Muscle of leg (tissue), 11 donors: ENCODE data around the gene BCL2L2. TPM values are rescaled to one million over a fixed set of nuclear protein-coding genes. Genes with fewer than 3 reads are reported as not detected.
"Not testable (repeated sequence)": the region's sequence is repeated elsewhere in the genome, so short reads cannot be mapped to it uniquely, and the experiment has no call there.

ENCODE experiments used
- DNase-seq: peaks from one replicate; pipeline ENCODE4 v3.0.0; 2013
- H3K27ac ChIP-seq: one replicate; pipeline ENCODE4 v1.5.1; 2013; ENCODE audit warnings: mild to moderate bottlenecking, low read length, control low read depth
- H3K27me3 ChIP-seq: one replicate; pipeline ENCODE4 v1.6.1; 2013; ENCODE audit warnings: low read length; ENCODE audit not compliant: control insufficient read depth, insufficient read depth
- H3K36me3 ChIP-seq: one replicate; pipeline ENCODE4 v1.6.1; 2013; ENCODE audit warnings: low read length; ENCODE audit not compliant: control insufficient read depth, insufficient read depth
- H3K4me1 ChIP-seq: one replicate; pipeline ENCODE4 v1.6.1; 2013; ENCODE audit warnings: low read length; ENCODE audit not compliant: control insufficient read depth, insufficient read depth
- H3K4me3 ChIP-seq: one replicate; pipeline ENCODE4 v1.5.1; 2013; ENCODE audit warnings: low read length, control low read depth
- H3K9me3 ChIP-seq: replicated peaks from 2 replicates; pipeline ENCODE4 v1.6.1; 2013; ENCODE audit warnings: low read depth, low read length; ENCODE audit not compliant: control insufficient read depth
- WGBS: methylation state at CpG from one replicate; pipeline ENCODE4 v1.1.5; 2013; ENCODE audit warnings: missing lambda C conversion rate; ENCODE audit not compliant: insufficient coverage; 5-methylcytosine and 5-hydroxymethylcytosine counted together
- polyA plus RNA-seq, 8 donors: library from polyadenylated mRNA; unstranded; fragments of 120-200 nt; gene quantifications; one replicate each; pipeline versions ENCODE4 v1.2.1 to v1.2.3, GENCODE V29; 2013; ENCODE audit warnings: inconsistent platforms in 1 of 8, low replicate concordance in 1 of 8; ENCODE audit not compliant: insufficient read length in 8 of 8, insufficient read depth in 1 of 8
- total RNA-seq: library from RNA; stranded (reverse); fragments of 120-200 nt; gene quantifications from one replicate; pipeline ENCODE4 v1.2.4, GENCODE V29; 2013

Gene BCL2L2
- total and polyA plus RNA-seq, 9 donors: 15.1 to 39.3 (median 31.5) TPM

- H3K4me1 ChIP-seq: peaks cover 21% of the 10 kb centered on the region
- no peaks in the 10 kb centered on the region for H3K27me3 ChIP-seq
- no peaks in the 10 kb centered on the region for H3K9me3 ChIP-seq
- H3K4me3 ChIP-seq: no peak overlapping the region
- no peak for DNase-seq
- WGBS: 57% methylated on average over 1 of the region's 2 CpGs
- peaks cover 32% of the 10 kb centered on the region for H3K36me3 ChIP-seq
- no peak overlapping the region for H3K27ac ChIP-seq
Observed at GRCh38 chr14:23324455-23324846, 17.8 kb downstream of the BCL2L2 start.

GRCh38 chr14:23324993-23325392 is 18.4 kb downstream of the BCL2L2 start:
- Histone ChIP-seq H3K4me1 (peaks cover 21% of the 10 kb centered on the region), H3K9me3 (no peaks in the 10 kb centered on the region), H3K4me3 (no peak overlapping the region), H3K27ac (no peak overlapping the region), H3K36me3 (peaks cover 32% of the 10 kb centered on the region), H3K27me3 (no peaks in the 10 kb centered on the region)
- WGBS: 92% methylated on average over 3 of the region's 7 CpGs
- no peak for DNase-seq

- not testable (repeated sequence) for H3K27me3 ChIP-seq, H3K9me3 ChIP-seq, DNase-seq, H3K27ac ChIP-seq, H3K4me3 ChIP-seq
- no CpG with 5 or more reads among the region's 5 CpGs for WGBS
- Histone ChIP-seq H3K36me3 (peaks cover 32% of the 10 kb centered on the region), H3K4me1 (peaks cover 15% of the 10 kb centered on the region)
Observed at GRCh38 chr14:23325746-23326145, 19.1 kb downstream of the BCL2L2 start.

GRCh38 chr14:23326491-23327332 is 20.1 kb downstream of the BCL2L2 start:
- Histone ChIP-seq H3K9me3 (no peaks in the 10 kb centered on the region), H3K4me1 (peaks cover 15% of the 10 kb centered on the region), H3K4me3 (no peak overlapping the region), H3K27me3 (no peaks in the 10 kb centered on the region), H3K36me3 (peaks cover 32% of the 10 kb centered on the region), H3K27ac (no peak overlapping the region)
- WGBS: 71% methylated on average over 8 of the region's 13 CpGs
- no peak for DNase-seq

GRCh38 chr14:23327947-23328744 is 21.5 kb downstream of the BCL2L2 start:
- 42% methylated on average over 2 of the region's 4 CpGs for WGBS
- no peak overlapping the region for H3K27ac ChIP-seq
- H3K9me3 ChIP-seq: no peaks in the 10 kb centered on the region
- H3K36me3 ChIP-seq: peaks cover 25% of the 10 kb centered on the region
- peaks cover 6% of the 10 kb centered on the region for H3K4me1 ChIP-seq
- peak; percentile 88 for DNase-seq
- H3K27me3 ChIP-seq: no peaks in the 10 kb centered on the region
- no peak overlapping the region for H3K4me3 ChIP-seq

GRCh38 chr14:23335623-23336022 is 29.0 kb downstream of the BCL2L2 start:
- DNase-seq: no peak
- WGBS: no CpG with 5 or more reads among the region's 5 CpGs
- Histone ChIP-seq H3K9me3 (peaks cover 3% of the 10 kb centered on the region), H3K27me3 (peaks cover 2% of the 10 kb centered on the region), H3K4me1 (no peaks in the 10 kb centered on the region), H3K4me3 (no peak overlapping the region), H3K36me3 (no peaks in the 10 kb centered on the region), H3K27ac (no peak overlapping the region)

- Histone ChIP-seq H3K36me3 (no peaks in the 10 kb centered on the region), H3K4me3 (no peak overlapping the region), H3K27me3 (no peaks in the 10 kb centered on the region), H3K9me3 (peaks cover 3% of the 10 kb centered on the region), H3K27ac (no peak overlapping the region), H3K4me1 (no peaks in the 10 kb centered on the region)
- DNase-seq: no peak
- WGBS: no CpG with 5 or more reads among the region's 1 CpG
Observed at GRCh38 chr14:23339506-23340268, 33.1 kb downstream of the BCL2L2 start.

- H3K27ac ChIP-seq: no peak overlapping the region
- 48% methylated on average over 2 of the region's 3 CpGs for WGBS
- H3K4me1 ChIP-seq: no peaks in the 10 kb centered on the region
- H3K9me3 ChIP-seq: no peaks in the 10 kb centered on the region
- no peaks in the 10 kb centered on the region for H3K27me3 ChIP-seq
- no peak for DNase-seq
- H3K36me3 ChIP-seq: peaks cover 15% of the 10 kb centered on the region
- no peak overlapping the region for H3K4me3 ChIP-seq
Observed at GRCh38 chr14:23344481-23344880, 37.8 kb downstream of the BCL2L2 start.

GRCh38 chr14:23345987-23346692 is 39.5 kb downstream of the BCL2L2 start:
- Histone ChIP-seq H3K4me1 (no peaks in the 10 kb centered on the region), H3K36me3 (peaks cover 16% of the 10 kb centered on the region), H3K27me3 (no peaks in the 10 kb centered on the region), H3K27ac (no peak overlapping the region), H3K9me3 (no peaks in the 10 kb centered on the region), H3K4me3 (no peak overlapping the region)
- WGBS: 76% methylated on average over 7 of the region's 13 CpGs
- DNase-seq: no peak
